HepG2 (cell line): ENCODE data around the gene ACTN3. TPM values are rescaled to one million over a fixed set of nuclear protein-coding genes. Genes with fewer than 3 reads are reported as not detected.

Source experiments
- GATAD1 ChIP-seq: IDR thresholded peaks from 2 replicates; pipeline ENCODE4 v1.6.1; 2016; ENCODE audit warnings: missing genetic modification reagents, missing compliant biosample characterization
- HNRNPUL1 ChIP-seq: fragments of 200-400 bp; formaldehyde crosslinking; IDR thresholded peaks from 2 replicates; pipeline ENCODE4 v1.6.1; 2017; ENCODE audit warnings: low read depth, mild to moderate bottlenecking, low read length, moderate library complexity
- IRF2 ChIP-seq: IDR thresholded peaks from 2 replicates; pipeline ENCODE4 v1.6.1; 2018; ENCODE audit warnings: missing genetic modification reagents, missing compliant biosample characterization
- KDM3A ChIP-seq: IDR thresholded peaks from 2 replicates; pipeline ENCODE4 v1.6.1; 2018; ENCODE audit warnings: low read depth, missing compliant biosample characterization
- KDM5B ChIP-seq: sonication (generic); formaldehyde crosslinking; IDR thresholded peaks from 2 replicates; pipeline ENCODE4 v1.4.0; 2020; ENCODE audit warnings: missing genetic modification reagents, mild to moderate bottlenecking, borderline replicate concordance
- LCORL ChIP-seq, 2 experiments: fragments of 450-650 bp in 1 of 2; sonication (generic) in 1 of 2; formaldehyde crosslinking in 1 of 2; IDR thresholded peaks; 2 replicates each; pipeline versions ENCODE4 v1.5.0 to v1.6.1; 2017 to 2020; ENCODE audit warnings: antibody characterized with exemption in 1 of 2, missing genetic modification reagents in 1 of 2
- MXI1 ChIP-seq: IDR thresholded peaks from 3 replicates; pipeline ENCODE4 v1.6.1; 2012; ENCODE audit warnings: low read depth, low read length, inconsistent platforms, borderline replicate concordance
- REST ChIP-seq, 2 experiments: IDR thresholded peaks; 2 replicates each; pipeline ENCODE4 v1.6.1; 2011 to 2012; ENCODE audit warnings: low read length in 2 of 2, borderline replicate concordance in 1 of 2, low read depth in 1 of 2, mild to moderate bottlenecking in 1 of 2, moderate library complexity in 1 of 2
- SIX4 ChIP-seq: sonication (generic); formaldehyde crosslinking; IDR thresholded peaks from 2 replicates; pipeline ENCODE4 v1.4.0; 2020; ENCODE audit warnings: missing genetic modification reagents
- TEAD3 ChIP-seq: optimal IDR thresholded peaks from 2 replicates; pipeline ENCODE3; 2016; ENCODE audit warnings: borderline replicate concordance
- ZNF12 ChIP-seq: sonication (generic); formaldehyde crosslinking; IDR thresholded peaks from 2 replicates; pipeline ENCODE4 v1.5.0; 2020; ENCODE audit warnings: missing genetic modification reagents
- ZNF335 ChIP-seq: sonication (generic); formaldehyde crosslinking; IDR thresholded peaks from 2 replicates; pipeline ENCODE4 v1.4.0; 2020; ENCODE audit warnings: missing genetic modification reagents
- ZNF407 ChIP-seq: sonication (generic); formaldehyde crosslinking; IDR thresholded peaks from one replicate; pipeline ENCODE4 v1.5.1; 2020; ENCODE audit warnings: mild to moderate bottlenecking, missing genetic modification reagents; ENCODE audit errors: not compliant biosample characterization
- ZNF672 ChIP-seq: sonication (generic); formaldehyde crosslinking; IDR thresholded peaks from 2 replicates; pipeline ENCODE4 v1.8.1; 2022; ENCODE audit warnings: missing genetic modification reagents
- ZSCAN5A ChIP-seq: sonication (generic); formaldehyde crosslinking; IDR thresholded peaks from 2 replicates; pipeline ENCODE4 v1.8.0; 2022; ENCODE audit warnings: mild to moderate bottlenecking, missing genetic modification reagents, borderline replicate concordance
- polyA plus RNA-seq, 8 experiments: library from polyadenylated mRNA; depleted of rRNA in 3 of 8; stranded (reverse) in 7 of 8; unstranded in 1 of 8; fragments of >200 nt; fragmentation: Illumina TruSeq in 4 of 8; extraction: Trizol in 4 of 8; gene quantifications; 2 replicates each; pipeline versions ENCODE4 v1.2.1 to v1.2.3, GENCODE V29; 2011 to 2016; ENCODE audit warnings: low read depth in 4 of 8, missing spikeins in 1 of 8, mixed read lengths in 1 of 8; ENCODE audit not compliant: insufficient read depth in 1 of 8
- total RNA-seq, 5 experiments: library from RNA; depleted of rRNA; stranded (reverse); fragments of >200 nt; fragmentation: Illumina TruSeq; extraction: Trizol; gene quantifications; 2 replicates each; pipeline ENCODE4 v1.2.3, GENCODE V29; 2016; ENCODE audit warnings: low read depth in 1 of 5

Gene ACTN3
- total and polyA plus RNA-seq, 2 of the 13 experiments (the other 11 are each of a cell fraction or from before 2014, with no cell fraction given): 0.04 to 0.09 TPM

DNA sequence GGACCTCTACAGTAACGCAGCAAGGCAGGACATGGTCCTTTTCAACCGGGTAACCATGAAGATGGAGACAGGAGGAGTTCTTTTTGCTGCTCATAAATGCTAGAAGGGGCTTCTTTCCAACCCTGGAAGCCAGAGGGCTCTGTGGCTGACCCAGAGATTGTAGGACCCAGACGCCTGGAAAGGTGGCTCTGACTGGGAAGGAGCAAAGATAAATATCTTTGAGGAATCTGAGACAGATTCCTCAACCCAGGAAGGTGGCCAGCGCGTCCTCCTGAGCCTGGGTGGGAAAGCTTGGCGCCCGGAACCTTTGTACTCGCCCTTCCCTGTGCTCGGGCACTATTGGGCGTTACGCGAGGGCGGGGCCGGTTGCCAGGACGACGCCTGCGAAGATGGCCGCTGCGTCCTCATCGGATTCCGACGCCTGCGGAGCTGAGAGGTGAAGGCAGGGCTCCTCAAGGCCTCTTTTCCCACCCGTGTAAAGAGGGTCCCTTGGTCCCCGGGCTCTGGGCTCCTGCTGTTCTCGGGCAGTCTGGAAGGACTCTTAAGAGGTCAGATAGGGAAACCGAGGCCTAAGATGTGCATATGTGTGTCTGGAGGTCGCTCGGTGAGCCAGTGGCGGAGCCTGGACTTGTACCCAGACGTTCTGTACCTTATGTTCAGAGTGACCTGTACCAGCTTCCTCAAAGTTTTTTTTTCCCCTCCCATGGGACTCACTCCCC lies 36.3 kb upstream of the ACTN3 start, which contains the start of gene BBS1 (continued):
- TF ChIP-seq ZNF12 (CRISPR knock-in tag) (no peak), TEAD3 (CRISPR knock-in tag) (peak; percentile 77), KDM3A (CRISPR knock-in tag) (peak; percentile 73; the same call in 1 of the 2 replicates), SIX4 (CRISPR knock-in tag) (0 out of 2 replicates have a peak, but pooled peaks have one; percentile 29), MXI1 (peak; percentile 96; the same call in 2 of the 3 replicates), KDM5B (CRISPR knock-in tag) (peak; percentile 91), HNRNPUL1 (no peak), GATAD1 (CRISPR knock-in tag) (peak; percentile 96), ZNF672 (no peak), ZSCAN5A (CRISPR knock-in tag) (no peak), ZNF335 (peak; percentile 89), IRF2 (CRISPR knock-in tag) (peak; percentile 75), ZNF407 (CRISPR knock-in tag) (no peak), LCORL (IDR thresholded peaks at IDR 0.05) (no peak), LCORL (CRISPR knock-in tag; IDR thresholded peaks at IDR 0.05) (peak; percentile 15; the same call in 1 of the 2 replicates), REST (IDR thresholded peaks at IDR 0.05; ENCODE audit: borderline replicate concordance in 1 of 2, low read depth in 1 of 2, low read length in 2 of 2) (no peak)
